ENCODE measurements around the gene TRPT1.

TRPT1 gene

DNA sequence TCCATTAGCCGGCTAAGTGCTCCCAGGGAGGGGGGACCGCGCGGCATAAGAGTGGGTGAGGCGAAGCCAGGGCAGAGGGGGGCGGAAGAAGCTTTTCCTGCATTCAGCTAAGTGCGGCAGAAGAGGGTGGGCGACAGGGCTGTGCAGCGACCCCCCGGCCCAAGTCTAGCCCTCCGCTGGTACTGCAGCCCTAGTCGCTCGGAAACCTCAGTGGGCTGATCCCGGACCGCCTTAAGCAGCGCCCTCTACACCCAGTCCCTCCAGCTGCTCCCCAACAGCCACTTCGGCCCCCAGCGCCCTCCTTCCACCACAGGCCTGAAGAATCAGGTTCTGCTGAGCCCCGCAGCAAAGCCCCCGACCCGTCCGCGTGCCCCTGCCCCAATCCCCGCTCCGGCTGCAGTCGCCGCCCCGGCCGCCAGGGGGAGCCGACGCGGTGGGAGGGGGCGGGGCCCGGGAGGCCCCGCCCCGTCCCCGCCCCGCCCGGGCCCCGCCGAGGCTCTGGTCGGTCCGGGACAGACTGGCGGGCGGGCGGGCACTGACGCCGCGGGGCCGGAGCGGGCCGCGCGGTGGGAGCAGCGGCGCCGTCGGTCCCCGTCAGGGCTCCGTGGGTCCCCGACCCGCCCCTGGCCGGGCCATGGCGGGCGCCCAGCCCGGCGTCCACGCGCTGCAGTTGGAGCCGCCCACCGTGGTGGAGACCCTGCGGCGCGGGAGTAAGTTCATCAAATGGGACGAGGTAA, 25.2 kb upstream of the TRPT1 start, which contains the start of gene PLCB3:
PLCB3 (plus strand) TSS at position 515 of the 737 bp plus-strand sequence; CDS start at position 635, 120 bp downstream.
- TF ChIP-seq CREB1 (IDR thresholded peaks at IDR 0.05; ENCODE audit: low read depth) (no peak), ZBTB7A (IDR thresholded peaks at IDR 0.05; ENCODE audit: low read depth) (peak; percentile 98), YY1 (IDR thresholded peaks at IDR 0.05; ENCODE audit: low read depth) (no peak), EGR1 (IDR thresholded peaks at IDR 0.05) (no peak), TAF1 (IDR thresholded peaks at IDR 0.05; ENCODE audit: low read depth) (peak; percentile 45; the same call in 1 of the 2 replicates)

GRCh38 chr11:64250415-64251015, 24.5 kb upstream of the TRPT1 start:
- TF ChIP-seq FOXM1 (IDR thresholded peaks at IDR 0.05; ENCODE audit: borderline replicate concordance, low read depth) (no peak), ZBTB7A (IDR thresholded peaks at IDR 0.05; ENCODE audit: low read depth) (no peak), TCF12 (IDR thresholded peaks at IDR 0.05; ENCODE audit: low read depth) (no peak), YY1 (IDR thresholded peaks at IDR 0.05; ENCODE audit: low read depth) (no peak), CEBPB (IDR thresholded peaks at IDR 0.05) (no peak), NFIC (IDR thresholded peaks at IDR 0.05) (no peak), CREB1 (IDR thresholded peaks at IDR 0.05; ENCODE audit: low read depth) (no peak), TAF1 (IDR thresholded peaks at IDR 0.05; ENCODE audit: low read depth) (no peak), MAX (IDR thresholded peaks at IDR 0.05) (no peak), TEAD4 (IDR thresholded peaks at IDR 0.05) (no peak), EGR1 (IDR thresholded peaks at IDR 0.05) (no peak), EP300 (IDR thresholded peaks at IDR 0.05; ENCODE audit: borderline replicate concordance) (no peak), RAD21 (IDR thresholded peaks at IDR 0.05; ENCODE audit: low read depth) (no peak)
- TF ChIP-seq, protein P1, sequence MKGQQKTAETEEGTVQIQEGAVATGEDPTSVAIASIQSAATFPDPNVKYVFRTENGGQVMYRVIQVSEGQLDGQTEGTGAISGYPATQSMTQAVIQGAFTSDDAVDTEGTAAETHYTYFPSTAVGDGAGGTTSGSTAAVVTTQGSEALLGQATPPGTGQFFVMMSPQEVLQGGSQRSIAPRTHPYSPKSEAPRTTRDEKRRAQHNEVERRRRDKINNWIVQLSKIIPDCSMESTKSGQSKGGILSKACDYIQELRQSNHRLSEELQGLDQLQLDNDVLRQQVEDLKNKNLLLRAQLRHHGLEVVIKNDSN (IDR thresholded peaks at IDR 0.05): no peak
- TF ChIP-seq, protein P2, sequence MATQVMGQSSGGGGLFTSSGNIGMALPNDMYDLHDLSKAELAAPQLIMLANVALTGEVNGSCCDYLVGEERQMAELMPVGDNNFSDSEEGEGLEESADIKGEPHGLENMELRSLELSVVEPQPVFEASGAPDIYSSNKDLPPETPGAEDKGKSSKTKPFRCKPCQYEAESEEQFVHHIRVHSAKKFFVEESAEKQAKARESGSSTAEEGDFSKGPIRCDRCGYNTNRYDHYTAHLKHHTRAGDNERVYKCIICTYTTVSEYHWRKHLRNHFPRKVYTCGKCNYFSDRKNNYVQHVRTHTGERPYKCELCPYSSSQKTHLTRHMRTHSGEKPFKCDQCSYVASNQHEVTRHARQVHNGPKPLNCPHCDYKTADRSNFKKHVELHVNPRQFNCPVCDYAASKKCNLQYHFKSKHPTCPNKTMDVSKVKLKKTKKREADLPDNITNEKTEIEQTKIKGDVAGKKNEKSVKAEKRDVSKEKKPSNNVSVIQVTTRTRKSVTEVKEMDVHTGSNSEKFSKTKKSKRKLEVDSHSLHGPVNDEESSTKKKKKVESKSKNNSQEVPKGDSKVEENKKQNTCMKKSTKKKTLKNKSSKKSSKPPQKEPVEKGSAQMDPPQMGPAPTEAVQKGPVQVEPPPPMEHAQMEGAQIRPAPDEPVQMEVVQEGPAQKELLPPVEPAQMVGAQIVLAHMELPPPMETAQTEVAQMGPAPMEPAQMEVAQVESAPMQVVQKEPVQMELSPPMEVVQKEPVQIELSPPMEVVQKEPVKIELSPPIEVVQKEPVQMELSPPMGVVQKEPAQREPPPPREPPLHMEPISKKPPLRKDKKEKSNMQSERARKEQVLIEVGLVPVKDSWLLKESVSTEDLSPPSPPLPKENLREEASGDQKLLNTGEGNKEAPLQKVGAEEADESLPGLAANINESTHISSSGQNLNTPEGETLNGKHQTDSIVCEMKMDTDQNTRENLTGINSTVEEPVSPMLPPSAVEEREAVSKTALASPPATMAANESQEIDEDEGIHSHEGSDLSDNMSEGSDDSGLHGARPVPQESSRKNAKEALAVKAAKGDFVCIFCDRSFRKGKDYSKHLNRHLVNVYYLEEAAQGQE (IDR thresholded peaks at IDR 0.05; ENCODE audit: low read depth): no peak

DNA sequence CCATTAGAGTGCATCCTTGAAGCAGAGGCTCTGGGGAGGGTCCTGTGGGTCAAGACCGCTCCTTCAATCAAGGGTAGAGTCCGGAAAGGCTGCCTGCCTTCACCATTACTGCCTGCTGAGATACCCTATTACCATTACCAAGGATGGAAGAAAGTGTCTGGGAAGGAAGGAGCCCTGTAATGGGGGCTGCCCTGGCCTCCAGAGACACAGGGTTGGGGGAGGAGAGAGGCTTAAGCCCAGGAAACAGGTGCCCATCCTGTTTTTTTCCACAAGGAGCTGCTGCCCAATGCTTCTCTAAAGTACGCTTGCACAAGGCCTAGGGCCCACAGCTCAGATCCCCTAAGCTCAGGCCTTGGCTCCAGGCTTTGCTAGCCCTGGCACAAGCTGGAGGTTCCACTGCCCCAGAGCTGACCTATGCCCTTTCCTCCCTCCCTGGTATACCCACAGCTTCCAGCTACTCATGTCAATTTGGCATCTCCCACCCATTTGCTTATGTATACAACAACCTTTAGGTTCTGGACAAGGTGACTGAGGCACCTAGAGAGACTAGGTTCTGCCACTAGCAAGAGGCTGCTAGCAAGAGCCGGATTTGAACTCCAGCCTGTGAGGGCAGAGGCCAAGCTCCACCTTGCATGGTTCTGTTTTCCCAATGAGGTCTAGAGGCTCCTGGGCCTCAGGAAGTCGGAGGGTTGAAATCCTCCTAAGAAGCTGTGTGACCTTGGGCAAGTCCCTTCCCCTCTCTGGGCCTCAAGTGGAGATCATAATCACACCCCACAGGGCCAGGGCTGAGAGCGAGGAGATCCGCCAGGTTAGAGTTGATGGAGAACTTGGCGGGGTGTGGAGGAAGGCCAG, 23.8 kb upstream of the TRPT1 start:
- TF ChIP-seq NFIC (IDR thresholded peaks at IDR 0.05): no peak
- no peak for TF ChIP-seq CREB1 (IDR thresholded peaks at IDR 0.05; ENCODE audit: low read depth)
- TF ChIP-seq TCF12 (IDR thresholded peaks at IDR 0.05; ENCODE audit: low read depth): no peak

DNA sequence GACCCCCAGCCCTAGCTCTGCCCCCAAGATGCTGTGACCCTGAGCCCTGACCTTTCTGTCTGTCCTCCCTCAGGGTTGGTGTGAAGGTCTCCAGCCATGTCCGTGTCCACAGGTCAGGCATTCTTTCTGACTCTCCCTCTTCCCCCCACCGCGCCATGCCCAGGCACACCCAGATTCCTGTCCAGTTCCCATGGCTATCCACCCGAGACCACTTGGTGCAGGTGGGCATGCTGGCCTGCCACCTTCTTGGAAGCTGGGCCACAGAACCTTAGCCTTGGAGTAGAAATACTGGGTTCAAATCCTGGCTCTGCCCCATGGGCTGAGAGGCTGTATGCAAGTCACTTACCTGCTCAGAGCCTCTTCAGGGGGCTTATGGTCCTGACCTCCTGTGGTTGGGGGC, 23.1 kb upstream of the TRPT1 start:
- TF ChIP-seq RAD21 (IDR thresholded peaks at IDR 0.05; ENCODE audit: low read depth): no peak

- TF ChIP-seq TAF1 (IDR thresholded peaks at IDR 0.05; ENCODE audit: low read depth) (no peak), CEBPB (IDR thresholded peaks at IDR 0.05) (no peak), ZBTB7A (IDR thresholded peaks at IDR 0.05; ENCODE audit: low read depth) (no peak)
These were observed 22.6 kb upstream of the TRPT1 start for GRCh38 chr11:64248578-64248977.

DNA sequence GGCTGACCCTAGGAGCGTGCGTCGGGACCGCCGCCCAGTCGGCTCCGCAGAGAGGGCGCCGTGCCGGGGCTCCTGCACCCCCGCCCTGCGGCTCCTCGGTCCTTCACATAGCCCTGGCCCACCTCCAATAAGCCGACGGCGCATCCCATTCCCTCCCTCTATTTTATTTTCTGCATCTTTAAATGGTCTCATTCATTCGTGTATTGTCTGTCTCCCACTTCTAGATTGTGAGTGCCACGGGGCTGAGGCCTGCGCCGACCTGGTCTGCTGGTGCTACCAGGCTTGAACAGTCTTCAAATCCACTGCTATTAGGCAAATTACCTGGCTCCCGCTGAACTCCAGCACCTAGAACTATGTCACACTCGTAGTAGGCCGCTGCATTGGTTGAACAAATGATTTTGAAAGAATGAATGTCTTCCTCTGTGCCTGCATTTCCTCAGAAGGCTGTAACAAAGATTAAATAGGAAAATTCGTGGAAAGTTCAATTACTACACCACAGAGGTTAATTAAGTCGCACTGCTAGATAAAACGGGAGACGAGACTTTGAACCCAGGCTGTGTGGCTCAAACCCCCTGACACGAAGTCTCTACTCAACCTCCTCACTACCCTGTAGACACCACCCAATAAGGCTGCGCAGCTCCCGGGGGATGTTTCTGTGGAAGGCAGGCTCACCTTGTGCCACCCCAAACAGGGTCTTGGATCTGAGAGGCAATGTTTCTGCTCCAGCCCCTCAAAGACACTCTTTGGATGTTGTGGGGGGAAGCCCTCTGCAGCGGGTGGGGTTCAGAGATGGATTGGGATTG, 21.9 kb upstream of the TRPT1 start:
- TF ChIP-seq EP300 (IDR thresholded peaks at IDR 0.05; ENCODE audit: borderline replicate concordance) (no peak), CEBPB (IDR thresholded peaks at IDR 0.05) (no peak), TAF1 (IDR thresholded peaks at IDR 0.05; ENCODE audit: low read depth) (no peak), ZBTB7A (IDR thresholded peaks at IDR 0.05; ENCODE audit: low read depth) (no peak), CREB1 (IDR thresholded peaks at IDR 0.05; ENCODE audit: low read depth) (no peak)

DNA sequence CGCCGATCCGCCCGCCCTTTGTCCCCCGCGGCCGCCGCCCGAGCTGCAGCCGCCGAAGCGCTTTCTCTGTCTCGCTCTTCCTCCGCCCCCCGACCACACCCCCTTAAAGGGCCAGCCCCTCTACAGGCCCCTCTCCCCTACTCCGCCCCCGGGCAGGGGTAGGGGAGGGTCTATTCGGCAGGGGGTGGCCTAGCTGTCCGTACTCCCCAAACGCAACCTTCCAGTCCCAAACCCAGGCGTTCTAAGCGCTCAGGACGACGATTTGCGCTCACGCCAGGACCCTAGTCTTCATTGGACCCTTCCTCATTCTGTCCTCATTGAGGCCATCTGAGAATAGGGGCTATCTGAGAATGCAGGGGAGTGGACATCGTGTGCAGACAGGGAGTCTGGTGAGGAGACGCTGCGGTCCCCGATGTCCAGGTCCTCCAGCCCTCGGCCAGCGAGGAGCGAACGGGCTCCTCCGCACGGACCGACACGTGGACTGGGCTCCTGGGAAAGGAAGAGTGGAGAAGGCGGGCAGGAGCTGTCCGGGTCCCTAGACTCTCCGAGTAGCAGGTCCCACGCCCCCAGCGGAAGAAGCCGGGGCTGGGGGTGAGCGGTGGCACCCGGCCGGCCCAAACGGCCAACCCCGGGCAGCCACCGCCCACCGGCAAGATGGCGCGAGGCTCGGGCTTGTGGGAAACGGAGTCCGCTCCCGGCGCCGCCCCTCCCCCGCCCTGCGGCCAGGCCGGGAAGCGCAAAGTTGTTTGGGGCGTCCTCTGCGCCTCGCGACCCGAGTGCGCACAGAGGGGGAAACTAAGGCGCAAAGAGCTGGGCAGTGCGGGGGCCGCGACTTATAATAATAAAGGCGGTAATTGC, 21.1 kb upstream of the TRPT1 start, which contains the start of gene PPP1R14B:
PPP1R14B (minus strand) TSS at position 73 of the 858 bp plus-strand sequence. CDS start 270 bp downstream, outside the sequence.
- no peak for TF ChIP-seq RAD21 (IDR thresholded peaks at IDR 0.05; ENCODE audit: low read depth)
- 0 out of 2 replicates have a peak, but pooled peaks have one; percentile 15 for TF ChIP-seq NFIC (IDR thresholded peaks at IDR 0.05)
- TF ChIP-seq, protein P2 (IDR thresholded peaks at IDR 0.05; ENCODE audit: low read depth): peak; percentile 28; the same call in 1 of the 2 replicates
- TF ChIP-seq TCF12 (IDR thresholded peaks at IDR 0.05; ENCODE audit: low read depth): peak; percentile 64; the same call in 1 of the 2 replicates
- TF ChIP-seq TEAD4 (IDR thresholded peaks at IDR 0.05): no peak
- peak; percentile 97 for TF ChIP-seq YY1 (IDR thresholded peaks at IDR 0.05; ENCODE audit: low read depth)
- 0 out of 2 replicates have a peak, but pooled peaks have one; percentile 27 for TF ChIP-seq EP300 (IDR thresholded peaks at IDR 0.05; ENCODE audit: borderline replicate concordance)
- no peak for TF ChIP-seq CEBPB (IDR thresholded peaks at IDR 0.05)
- TF ChIP-seq TAF1 (IDR thresholded peaks at IDR 0.05; ENCODE audit: low read depth): peak; percentile 17; the same call in 1 of the 2 replicates
- peak; percentile 34 for TF ChIP-seq EGR1 (IDR thresholded peaks at IDR 0.05)
- peak; percentile 93 for TF ChIP-seq ZBTB7A (IDR thresholded peaks at IDR 0.05; ENCODE audit: low read depth)
- peak; percentile 97 for TF ChIP-seq MAX (IDR thresholded peaks at IDR 0.05)

Data from Ishikawa (cell line).